HG03103 (cell line): ENCODE results near the gene FAM216A.

Experiments used
- ATAC-seq: cut with Tn5 transposase; IDR thresholded peaks from one replicate; pipeline ENCODE4 v1.9.1; 2021; ENCODE audit warnings: low read depth; ENCODE audit not compliant: unreplicated experiment

The FAM216A gene

GRCh38 chr12:110537605-110538409 lies 69.2 kb downstream of the FAM216A start:
- no peak for ATAC-seq

DNA sequence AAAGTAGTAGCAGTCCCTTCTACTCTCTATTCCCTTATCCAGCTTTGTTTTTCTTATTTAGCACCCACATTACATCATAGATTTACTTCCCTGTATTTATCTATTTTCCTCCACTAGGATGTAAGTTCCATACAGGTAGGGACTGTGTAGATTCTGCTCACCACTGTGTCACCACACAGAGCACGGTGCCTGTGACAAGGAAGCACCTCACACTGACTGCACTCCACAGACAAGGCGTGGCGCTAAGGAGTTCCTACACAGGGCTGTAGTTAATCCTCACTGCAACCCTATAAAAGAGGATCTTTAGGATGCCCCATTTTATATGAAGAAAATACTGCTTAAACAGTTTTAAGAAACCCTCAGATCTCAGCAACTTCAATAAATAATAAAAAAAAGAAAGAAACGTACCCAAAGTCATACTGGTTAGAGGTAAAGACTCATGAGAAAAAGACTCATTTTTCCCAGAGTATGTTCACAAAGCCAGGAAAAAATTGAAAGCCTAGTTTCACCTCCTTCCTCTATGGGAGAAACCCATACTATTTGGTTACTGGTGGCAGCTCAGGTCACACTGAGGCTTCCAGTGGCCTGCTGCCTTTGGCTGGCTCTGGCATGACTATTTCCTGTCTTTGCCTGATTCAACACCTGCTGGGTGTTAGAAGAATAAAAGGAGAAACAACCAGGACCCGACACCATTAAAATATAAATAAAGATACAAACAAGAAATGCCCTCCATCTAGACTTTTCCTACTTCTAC lies 70.4 kb downstream of the FAM216A start:
- no peak for ATAC-seq
